Mucosa of stomach (tissue), 1 donor: ENCODE measurements around the gene PCGF6.

ENCODE experiments used
- H3K27me3 ChIP-seq: one replicate; pipeline ENCODE4 v1.7.0; 2013; ENCODE audit warnings: mild to moderate bottlenecking, low read length; ENCODE audit not compliant: control insufficient read depth, insufficient read depth
- H3K36me3 ChIP-seq: one replicate; pipeline ENCODE4 v1.7.0; 2013; ENCODE audit warnings: low read length; ENCODE audit not compliant: control insufficient read depth, insufficient read depth
- H3K4me1 ChIP-seq: one replicate; pipeline ENCODE4 v1.7.0; 2013; ENCODE audit warnings: mild to moderate bottlenecking, low read length; ENCODE audit not compliant: control insufficient read depth, insufficient read depth
- H3K4me3 ChIP-seq: one replicate; pipeline ENCODE4 v1.7.0; 2013; ENCODE audit warnings: low read length
- H3K9ac ChIP-seq: one replicate; pipeline ENCODE4 v1.7.0; 2013; ENCODE audit warnings: mild to moderate bottlenecking, low read length, moderate library complexity
- H3K9me3 ChIP-seq: one replicate; pipeline ENCODE4 v1.7.0; 2013; ENCODE audit warnings: mild to moderate bottlenecking, low read length, moderate library complexity; ENCODE audit not compliant: control insufficient read depth
- donor health status: Pancreatic carcinoma.

PCGF6 gene

GRCh38 chr10:103295374-103296015, 55.4 kb downstream of the PCGF6 start:
- H3K4me1 ChIP-seq, result no peaks in the 10 kb centered on the region
- no peaks in the 10 kb centered on the region for H3K36me3 ChIP-seq
- H3K9me3 ChIP-seq, result no peaks in the 10 kb centered on the region
- no peak overlapping the region for H3K9ac ChIP-seq
- H3K27me3 ChIP-seq, result no peaks in the 10 kb centered on the region
- H3K4me3 ChIP-seq, result no peak overlapping the region

- Histone ChIP-seq H3K27me3 (peaks cover 3% of the 10 kb centered on the region), H3K9me3 (no peaks in the 10 kb centered on the region), H3K9ac (no peak overlapping the region), H3K4me3 (no peak overlapping the region), H3K4me1 (no peaks in the 10 kb centered on the region), H3K36me3 (no peaks in the 10 kb centered on the region)
Measured at GRCh38 chr10:103291588-103291987, 59.4 kb downstream of the PCGF6 start.

- no peaks in the 10 kb centered on the region for H3K36me3 ChIP-seq
- H3K27me3 ChIP-seq, result peaks cover 3% of the 10 kb centered on the region
- no peak overlapping the region for H3K9ac ChIP-seq
Measured at GRCh38 chr10:103287992-103288391, 62.9 kb downstream of the PCGF6 start.

GRCh38 chr10:103284170-103284569, 66.8 kb downstream of the PCGF6 start:
- Histone ChIP-seq H3K9ac (no peak overlapping the region), H3K9me3 (no peaks in the 10 kb centered on the region), H3K36me3 (no peaks in the 10 kb centered on the region), H3K27me3 (peaks cover 18% of the 10 kb centered on the region), H3K4me1 (no peaks in the 10 kb centered on the region), H3K4me3 (no peak overlapping the region)

More at GRCh38 chr10:103287992-103288391, 62.9 kb downstream of the PCGF6 start:
- no peak overlapping the region for H3K4me3 ChIP-seq
- no peaks in the 10 kb centered on the region for H3K9me3 ChIP-seq
- H3K4me1 ChIP-seq, result no peaks in the 10 kb centered on the region

DNA sequence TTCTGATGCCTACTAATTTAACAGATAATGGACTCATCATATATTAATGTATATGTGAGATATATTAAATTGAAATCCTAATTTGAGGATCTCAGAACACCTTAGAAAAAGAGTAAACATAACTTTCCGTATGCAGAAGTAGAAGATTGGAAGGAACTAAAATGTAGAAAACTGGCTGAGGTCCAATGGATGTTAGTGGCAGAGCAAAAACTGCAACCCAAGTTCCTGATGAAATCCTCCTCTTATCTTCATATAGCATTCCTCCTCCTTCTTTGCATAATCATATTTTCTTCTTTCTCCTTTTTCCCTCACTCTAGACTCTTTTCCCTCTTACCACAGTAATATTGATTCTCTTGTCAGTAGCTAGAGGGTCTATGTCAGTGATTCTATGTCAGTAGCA, 68.0 kb downstream of the PCGF6 start:
- H3K4me1 ChIP-seq, result no peaks in the 10 kb centered on the region
- no peak overlapping the region for H3K9ac ChIP-seq
- no peak overlapping the region for H3K4me3 ChIP-seq
- H3K36me3 ChIP-seq, result no peaks in the 10 kb centered on the region
- peaks cover 30% of the 10 kb centered on the region for H3K27me3 ChIP-seq
- H3K9me3 ChIP-seq, result no peaks in the 10 kb centered on the region

DNA sequence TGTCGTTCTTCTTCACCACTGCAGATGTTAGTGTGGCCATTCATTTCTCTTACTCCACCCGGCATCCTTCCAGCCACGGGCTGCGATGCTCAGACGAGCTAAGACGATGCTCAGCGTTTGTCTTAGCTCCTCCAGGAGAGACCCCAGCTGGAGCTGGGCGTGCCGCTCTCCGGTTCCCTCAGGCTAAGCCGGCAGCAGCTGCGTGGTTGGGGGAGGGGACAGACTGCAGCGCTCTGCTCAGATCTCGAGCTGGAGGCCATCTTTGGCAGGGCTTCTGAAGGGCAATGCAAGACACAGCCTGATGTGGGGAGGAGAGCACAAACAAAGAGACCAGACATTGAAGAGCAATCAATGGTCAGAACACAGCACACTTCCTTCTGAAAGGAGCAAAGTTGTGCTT, 69.2 kb downstream of the PCGF6 start:
- Histone ChIP-seq H3K9me3 (no peaks in the 10 kb centered on the region), H3K9ac (no peak overlapping the region), H3K4me3 (no peak overlapping the region), H3K4me1 (peaks cover 8% of the 10 kb centered on the region), H3K27me3 (peaks cover 38% of the 10 kb centered on the region), H3K36me3 (no peaks in the 10 kb centered on the region)

DNA sequence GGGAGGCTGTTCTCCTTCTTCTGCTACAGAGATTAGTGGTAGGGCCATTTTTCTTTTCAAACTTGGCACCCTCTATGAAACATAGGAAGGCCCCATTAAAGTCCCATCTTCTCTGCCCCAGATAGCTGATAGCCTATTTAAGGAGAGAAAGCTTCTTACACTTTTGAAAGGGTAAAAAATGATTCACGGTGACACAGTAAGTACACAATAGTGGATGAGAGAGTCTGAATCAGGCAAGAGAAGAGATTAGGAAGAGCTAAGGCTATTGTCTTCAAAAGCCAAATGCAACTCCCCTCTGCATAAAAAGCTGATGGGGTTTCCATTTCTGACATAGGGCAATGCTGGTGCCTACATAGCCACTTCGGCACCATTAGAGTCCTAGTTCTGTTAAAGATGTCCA, 70.4 kb downstream of the PCGF6 start:
- Histone ChIP-seq H3K4me3 (no peak overlapping the region), H3K9ac (no peak overlapping the region), H3K36me3 (no peaks in the 10 kb centered on the region), H3K27me3 (peaks cover 49% of the 10 kb centered on the region), H3K4me1 (peaks cover 8% of the 10 kb centered on the region), H3K9me3 (no peaks in the 10 kb centered on the region)

DNA sequence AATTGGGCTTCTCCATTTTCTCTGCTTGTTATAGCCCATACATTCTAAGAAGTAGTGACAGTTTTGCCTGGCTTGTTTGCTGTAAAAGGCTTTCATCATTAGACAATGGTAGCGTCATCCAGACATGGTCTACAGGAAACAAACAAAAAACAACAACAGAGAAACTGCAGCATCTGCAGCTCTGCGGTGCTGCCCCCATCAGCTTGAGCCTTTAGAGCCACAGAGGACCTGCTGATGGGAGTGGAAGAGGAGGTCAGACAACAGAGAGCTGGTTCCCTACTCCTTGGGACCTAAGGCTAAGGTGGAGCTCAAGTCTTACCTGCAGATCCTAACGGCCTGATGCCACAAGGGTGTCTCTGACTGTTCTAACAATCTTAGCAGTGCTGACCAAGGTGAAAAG, 70.9 kb downstream of the PCGF6 start:
- Histone ChIP-seq H3K9ac (no peak overlapping the region), H3K36me3 (no peaks in the 10 kb centered on the region), H3K27me3 (peaks cover 49% of the 10 kb centered on the region), H3K9me3 (no peaks in the 10 kb centered on the region), H3K4me3 (no peak overlapping the region), H3K4me1 (peaks cover 8% of the 10 kb centered on the region)

GRCh38 chr10:103278862-103279298, 72.1 kb downstream of the PCGF6 start:
- Histone ChIP-seq H3K4me3 (no peak overlapping the region), H3K27me3 (peaks cover 49% of the 10 kb centered on the region), H3K36me3 (no peaks in the 10 kb centered on the region), H3K4me1 (peaks cover 8% of the 10 kb centered on the region), H3K9ac (no peak overlapping the region), H3K9me3 (no peaks in the 10 kb centered on the region)

DNA sequence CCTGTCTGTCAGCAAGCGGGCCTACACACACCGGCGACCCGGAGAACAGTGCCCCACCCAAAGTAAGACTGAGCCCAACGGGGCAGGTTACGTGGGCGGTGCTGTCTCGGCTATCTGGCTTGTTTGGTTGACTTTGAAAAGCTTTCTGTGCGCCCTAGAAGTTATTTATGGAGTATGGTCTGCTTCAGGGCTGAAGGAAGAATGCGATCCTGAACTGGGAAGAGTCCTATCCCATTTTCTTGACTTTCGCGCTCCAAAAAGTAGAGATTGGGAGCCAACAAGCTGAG, 72.5 kb downstream of the PCGF6 start:
- no peaks in the 10 kb centered on the region for H3K9me3 ChIP-seq
- peaks cover 49% of the 10 kb centered on the region for H3K27me3 ChIP-seq
- H3K9ac ChIP-seq, result no peak overlapping the region
- peaks cover 8% of the 10 kb centered on the region for H3K4me1 ChIP-seq
- H3K36me3 ChIP-seq, result no peaks in the 10 kb centered on the region
- no peak overlapping the region for H3K4me3 ChIP-seq

DNA sequence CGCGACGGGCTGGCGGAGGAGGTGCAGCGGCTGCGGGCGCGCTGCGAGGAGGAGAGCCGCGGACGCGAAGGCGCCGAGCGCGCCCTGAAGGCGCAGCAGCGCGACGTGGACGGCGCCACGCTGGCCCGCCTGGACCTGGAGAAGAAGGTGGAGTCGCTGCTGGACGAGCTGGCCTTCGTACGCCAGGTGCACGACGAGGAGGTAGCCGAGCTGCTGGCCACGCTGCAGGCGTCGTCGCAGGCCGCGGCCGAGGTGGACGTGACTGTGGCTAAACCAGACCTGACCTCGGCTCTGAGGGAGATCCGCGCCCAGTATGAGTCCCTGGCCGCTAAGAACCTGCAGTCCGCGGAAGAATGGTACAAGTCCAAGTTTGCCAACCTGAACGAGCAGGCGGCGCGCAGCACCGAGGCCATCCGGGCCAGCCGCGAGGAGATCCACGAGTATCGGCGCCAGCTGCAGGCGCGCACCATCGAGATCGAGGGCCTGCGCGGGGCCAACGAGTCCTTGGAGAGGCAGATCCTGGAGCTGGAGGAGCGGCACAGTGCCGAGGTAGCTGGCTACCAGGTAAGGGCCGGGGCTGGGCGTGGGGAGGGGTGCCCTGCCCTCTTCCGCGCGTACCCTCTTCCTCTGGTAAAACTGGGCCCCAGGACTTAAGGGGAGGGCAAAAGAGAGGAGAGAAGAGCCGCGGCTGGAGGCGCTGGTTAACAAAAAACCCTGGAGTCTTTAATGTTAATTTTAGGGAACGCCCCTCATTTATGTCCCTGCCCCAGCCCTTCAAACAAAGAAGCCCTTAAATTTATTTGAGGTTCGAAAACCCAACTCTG, 73.0 kb downstream of the PCGF6 start:
- Histone ChIP-seq H3K9ac (no peak overlapping the region), H3K4me1 (peaks cover 8% of the 10 kb centered on the region), H3K27me3 (peaks cover 49% of the 10 kb centered on the region), H3K36me3 (no peaks in the 10 kb centered on the region), H3K4me3 (no peak overlapping the region), H3K9me3 (no peaks in the 10 kb centered on the region)

DNA sequence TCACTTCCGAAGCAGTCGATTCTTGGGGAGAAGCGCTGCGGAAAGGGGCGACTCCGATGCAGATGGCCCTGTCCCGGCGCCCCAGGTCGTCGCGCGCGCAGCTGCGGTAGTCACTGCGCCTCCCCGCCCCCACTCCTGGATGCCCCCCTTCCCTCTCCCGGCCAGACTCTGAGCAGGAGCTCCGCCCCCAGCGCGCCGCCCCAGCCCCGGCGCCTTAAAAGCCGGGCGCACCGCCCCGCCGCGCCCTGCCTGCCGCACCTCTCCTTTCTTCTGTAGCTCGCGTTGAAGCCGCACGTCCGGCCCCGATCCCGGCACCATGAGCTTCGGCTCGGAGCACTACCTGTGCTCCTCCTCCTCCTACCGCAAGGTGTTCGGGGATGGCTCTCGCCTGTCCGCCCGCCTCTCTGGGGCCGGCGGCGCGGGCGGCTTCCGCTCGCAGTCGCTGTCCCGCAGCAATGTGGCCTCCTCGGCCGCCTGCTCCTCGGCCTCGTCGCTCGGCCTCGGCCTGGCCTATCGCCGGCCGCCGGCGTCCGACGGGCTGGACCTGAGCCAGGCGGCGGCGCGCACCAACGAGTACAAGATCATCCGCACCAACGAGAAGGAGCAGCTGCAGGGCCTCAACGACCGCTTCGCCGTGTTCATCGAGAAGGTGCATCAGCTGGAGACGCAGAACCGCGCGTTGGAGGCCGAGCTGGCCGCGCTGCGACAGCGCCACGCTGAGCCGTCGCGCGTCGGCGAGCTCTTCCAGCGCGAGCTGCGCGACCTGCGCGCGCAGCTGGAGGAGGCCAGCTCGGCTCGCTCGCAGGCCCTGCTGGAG, 73.8 kb downstream of the PCGF6 start, which contains the start of gene INA:
TSS of gene INA (plus strand) at position 243 of the 817 bp plus-strand sequence. CDS start at position 317, 74 bp downstream.
- Histone ChIP-seq H3K4me1 (peaks cover 8% of the 10 kb centered on the region), H3K9ac (no peak within 1 kb of the TSS), H3K9me3 (no peaks in the 10 kb centered on the region), H3K27me3 (peaks cover 48% of the 10 kb centered on the region), H3K4me3 (no peak within 1 kb of the TSS), H3K36me3 (no peaks in the 10 kb centered on the region)
